Measurements from ENCODE around the gene OR2A5. TPM values are rescaled to one million over a fixed set of nuclear protein-coding genes. Genes with fewer than 3 reads are reported as not detected.

The OR2A5 gene
- total RNA-seq, 1 donor from 2014 or later: not detected

- Histone ChIP-seq H3K36me3 (no peaks in the 10 kb centered on the region), H3K4me1 (no peaks in the 10 kb centered on the region), H3K27ac (no peak overlapping the region), H3K4me3 (no peak overlapping the region), H3K9me3 (no peaks in the 10 kb centered on the region), H3K27me3 (no peaks in the 10 kb centered on the region)
- no peak for DNase-seq (ENCODE audit: low spot score in 2 of 2)
- no peak for TF ChIP-seq CTCF (IDR thresholded peaks at IDR 0.05)
- intact Hi-C loops (cut with DNase I): no loop called here
These were observed 50.0 kb downstream of the OR2A5 start for GRCh38 chr7:144098776-144099175.

GRCh38 chr7:144100607-144101006 lies 51.9 kb downstream of the OR2A5 start:
- no peaks in the 10 kb centered on the region for H3K4me1 ChIP-seq
- no peaks in the 10 kb centered on the region for H3K9me3 ChIP-seq
- TF ChIP-seq CTCF (IDR thresholded peaks at IDR 0.05): no peak
- no peaks in the 10 kb centered on the region for H3K36me3 ChIP-seq
- H3K27me3 ChIP-seq: no peaks in the 10 kb centered on the region
- no peak overlapping the region for H3K27ac ChIP-seq
- intact Hi-C loops (cut with DNase I): no loop called here
- no peak overlapping the region for H3K4me3 ChIP-seq
- DNase-seq (ENCODE audit: low spot score in 2 of 2): no peak

GRCh38 chr7:144102041-144102440 lies 53.3 kb downstream of the OR2A5 start:
- Histone ChIP-seq H3K4me1 (no peaks in the 10 kb centered on the region), H3K27ac (no peak overlapping the region), H3K36me3 (no peaks in the 10 kb centered on the region), H3K9me3 (no peaks in the 10 kb centered on the region), H3K4me3 (no peak overlapping the region), H3K27me3 (no peaks in the 10 kb centered on the region)
- no peak for DNase-seq (ENCODE audit: low spot score in 2 of 2)
- intact Hi-C loops (cut with DNase I): no loop called here
- TF ChIP-seq CTCF (IDR thresholded peaks at IDR 0.05): no peak

GRCh38 chr7:144105211-144105610 lies 56.5 kb downstream of the OR2A5 start:
- no peak for TF ChIP-seq CTCF (IDR thresholded peaks at IDR 0.05)
- no peaks in the 10 kb centered on the region for H3K4me1 ChIP-seq
- no peak overlapping the region for H3K27ac ChIP-seq
- H3K4me3 ChIP-seq: no peak overlapping the region
- DNase-seq (ENCODE audit: low spot score in 2 of 2): no peak
- no peaks in the 10 kb centered on the region for H3K27me3 ChIP-seq
- no peaks in the 10 kb centered on the region for H3K36me3 ChIP-seq
- H3K9me3 ChIP-seq: no peaks in the 10 kb centered on the region
- intact Hi-C loops (cut with DNase I): no loop called here

Other genes starting within 250 kb of the OR2A5 start
- gene TCAF1, start 146.8 kb upstream of the OR2A5 start, total RNA-seq: 30.9 TPM
- gene OR2F2, start 113.7 kb upstream of the OR2A5 start, total RNA-seq: not detected
- gene OR2F1, start 94.1 kb upstream of the OR2A5 start, total RNA-seq: not detected
- not detected for gene OR6B1, start 48.6 kb upstream of the OR2A5 start, total RNA-seq
- gene OR2A25, start 20.9 kb downstream of the OR2A5 start, total RNA-seq: not detected
- gene OR2A12, start 37.3 kb downstream of the OR2A5 start, total RNA-seq: not detected
- gene OR2A2, start 60.6 kb downstream of the OR2A5 start, total RNA-seq: not detected
- not detected for gene OR2A14, start 74.2 kb downstream of the OR2A5 start, total RNA-seq
- not detected for gene CTAGE4, start 134.5 kb downstream of the OR2A5 start, total RNA-seq
- 0.75 TPM for gene ARHGEF35, start 146.9 kb downstream of the OR2A5 start, total RNA-seq
- not detected for gene OR2A42, start 190.7 kb downstream of the OR2A5 start, total RNA-seq
- 4.9 TPM for gene OR2A7, start 215.8 kb downstream of the OR2A5 start, total RNA-seq
- gene CTAGE8, start 220.3 kb downstream of the OR2A5 start, total RNA-seq: not detected